OCI-LY7 (cell line): ENCODE results near the gene MEOX1.

ENCODE experiments used
- CTCF ChIP-seq: fragments of 200-600 bp; sonication (generic); conservative IDR thresholded peaks from 2 replicates; pipeline ENCODE4 v1.5.1; 2014; ENCODE audit warnings: mild to moderate bottlenecking, antibody characterized with exemption, low read length, moderate library complexity, mixed read lengths
- EZH2phosphoT487 ChIP-seq: fragments of 200-600 bp; sonication (generic); IDR thresholded peaks from 2 replicates; pipeline ENCODE4 v1.6.1; 2018; ENCODE audit warnings: low read depth, borderline replicate concordance, mild to moderate bottlenecking, mixed run types, antibody characterized with exemption, low read length, moderate library complexity, mixed read lengths

- no peak for TF ChIP-seq CTCF
- TF ChIP-seq EZH2phosphoT487, result no peak
Observed at GRCh38 chr17:43616029-43616351, 45.7 kb downstream of the MEOX1 start.
